Activated B cell treated with CpG ODN at 0.5 μM for 24 hours (primary cell): ENCODE measurements around the gene SORBS1. TPM values are rescaled to one million over a fixed set of nuclear protein-coding genes. Genes with fewer than 3 reads are reported as not detected.
"Not testable (repeated sequence)": the region's sequence is repeated elsewhere in the genome, so short reads cannot be mapped to it uniquely, and the experiment has no call there.

Experiments
- ATAC-seq: fragments of 200-7000 bp; cut with Tn5 transposase; one replicate; pipeline ENCODE4 v1.10.0; 2021; ENCODE audit warnings: low read depth, mild to moderate bottlenecking, moderate library complexity
- CTCF ChIA-PET: fragments of 350-600 bp; sonication (Branson Sonifier 250); formaldehyde crosslinking; loops from one replicate; lab custom pipeline; 2021; ENCODE audit warnings: antibody characterized with exemption; lab: Charles Lee
- POLR2A ChIA-PET: fragments of 350-600 bp; sonication (Branson Sonifier 250); formaldehyde crosslinking; loops from one replicate; lab custom pipeline; 2021; ENCODE audit warnings: antibody characterized with exemption; lab: Charles Lee
- DNase-seq: peaks from one replicate; pipeline ENCODE4 v3.0.0; 2022
- H3K27ac Mint-ChIP-seq: one replicate; pipeline ENCODE4 v1.8.0; 2020; ENCODE audit warnings: mixed read lengths
- H3K27me3 Mint-ChIP-seq: one replicate; pipeline ENCODE4 v1.8.0; 2021; ENCODE audit warnings: mixed read lengths
- H3K36me3 Mint-ChIP-seq: one replicate; pipeline ENCODE4 v1.8.0; 2021; ENCODE audit warnings: low read depth, mixed read lengths
- H3K4me1 Mint-ChIP-seq: one replicate; pipeline ENCODE4 v1.8.0; 2021; ENCODE audit warnings: mixed read lengths
- H3K4me3 Mint-ChIP-seq: one replicate; pipeline ENCODE4 v1.8.0; 2020; ENCODE audit warnings: mild to moderate bottlenecking, mixed read lengths
- H3K9me3 Mint-ChIP-seq: one replicate; pipeline ENCODE4 v1.8.0; 2020; ENCODE audit warnings: mixed read lengths
- CTCF ChIP-seq: fragments of 200-600 bp; IDR thresholded peaks from one replicate; pipeline ENCODE4 v1.8.0; 2022; ENCODE audit warnings: antibody characterized with exemption, mild to moderate bottlenecking
- intact Hi-C: fragments of 100-400 bp; cut with micrococcal nuclease; formaldehyde crosslinking; loops from one replicate; pipeline ENCODE4 v1.15.1; 2024
- total RNA-seq: library from RNA; stranded (reverse); gene quantifications from 2 replicates; pipeline ENCODE4 v1.2.3, GENCODE V29; 2022

Gene SORBS1
- total RNA-seq, 1 donor from 2014 or later: 0.42 TPM

GRCh38 chr10:95469251-95469650 is 91.9 kb downstream of the SORBS1 start:
- Mint-ChIP-seq H3K4me3 (no peak overlapping the region), H3K9me3 (no peaks in the 10 kb centered on the region), H3K4me1 (no peaks in the 10 kb centered on the region), H3K27ac (no peak overlapping the region), H3K36me3 (no peaks in the 10 kb centered on the region), H3K27me3 (peaks cover 15% of the 10 kb centered on the region)
- no peak for DNase-seq
- no peak for TF ChIP-seq CTCF
- intact Hi-C loops: no loop called here
- CTCF ChIA-PET: no interaction called here
- no peak for ATAC-seq
- POLR2A ChIA-PET: no interaction called here

- peaks cover 20% of the 10 kb centered on the region for H3K27me3 Mint-ChIP-seq
- POLR2A ChIA-PET, CTCF ChIA-PET, H3K4me1 Mint-ChIP-seq, H3K27ac Mint-ChIP-seq, intact Hi-C loops, ATAC-seq, H3K36me3 Mint-ChIP-seq, H3K4me3 Mint-ChIP-seq, H3K9me3 Mint-ChIP-seq, DNase-seq: not testable (repeated sequence)
These were observed 93.5 kb downstream of the SORBS1 start for GRCh38 chr10:95467642-95468041.

GRCh38 chr10:95467162-95467599 is 94.0 kb downstream of the SORBS1 start:
- Mint-ChIP-seq H3K27ac (no peak overlapping the region), H3K9me3 (no peaks in the 10 kb centered on the region), H3K4me1 (no peaks in the 10 kb centered on the region), H3K4me3 (no peak overlapping the region), H3K27me3 (peaks cover 20% of the 10 kb centered on the region), H3K36me3 (no peaks in the 10 kb centered on the region)
- CTCF ChIA-PET: no interaction called here
- POLR2A ChIA-PET: no interaction called here
- no peak for TF ChIP-seq CTCF
- intact Hi-C loops: no loop called here
- DNase-seq: no peak
- ATAC-seq: no peak

GRCh38 chr10:95466436-95466835 is 94.7 kb downstream of the SORBS1 start:
- DNase-seq: no peak
- POLR2A ChIA-PET: no interaction called here

GRCh38 chr10:95464280-95464679 is 96.9 kb downstream of the SORBS1 start:
- CTCF ChIA-PET: interaction anchor here (1.1 kb wide), 1 partner anchor 34 kb away, joined by 3 read pairs; no protein-coding TSS in a partner anchor
- no peak for TF ChIP-seq CTCF
- intact Hi-C loops: no loop called here
- DNase-seq (no peak), ATAC-seq (no peak)
- Mint-ChIP-seq H3K4me3 (no peak overlapping the region), H3K4me1 (no peaks in the 10 kb centered on the region), H3K27ac (no peak overlapping the region), H3K36me3 (no peaks in the 10 kb centered on the region), H3K9me3 (no peaks in the 10 kb centered on the region), H3K27me3 (peaks cover 19% of the 10 kb centered on the region)
- POLR2A ChIA-PET: no interaction called here

More at GRCh38 chr10:95466436-95466835, 94.7 kb downstream of the SORBS1 start:
- ATAC-seq: no peak
- Mint-ChIP-seq H3K4me1 (no peaks in the 10 kb centered on the region), H3K9me3 (no peaks in the 10 kb centered on the region), H3K4me3 (no peak overlapping the region), H3K36me3 (no peaks in the 10 kb centered on the region), H3K27me3 (peaks cover 20% of the 10 kb centered on the region), H3K27ac (no peak overlapping the region)
- CTCF ChIA-PET: no interaction called here
- no peak for TF ChIP-seq CTCF
- intact Hi-C loops: no loop called here
